Panc1 (cell line): Measurements from ENCODE around the gene STOX2.

Experiments
- CTCF ChIP-seq: fragments of 450-650 bp; IDR thresholded peaks from 2 replicates; pipeline ENCODE4 v1.5.1; 2017; ENCODE audit warnings: mild to moderate bottlenecking
- POLR2AphosphoS5 ChIP-seq: IDR thresholded peaks from 2 replicates; pipeline ENCODE4 v1.6.1; 2012; ENCODE audit warnings: mild to moderate bottlenecking, low read depth, low read length, moderate library complexity

- TF ChIP-seq CTCF (no peak), POLR2AphosphoS5 (no peak)
These were observed 62.2 kb downstream of the STOX2 start for GRCh38 chr4:183967266-183967665.
